Gastrocnemius medialis (tissue), 4 donors: ENCODE measurements around the gene HS2ST1. TPM values are rescaled to one million over a fixed set of nuclear protein-coding genes. Genes with fewer than 3 reads are reported as not detected.

Experiments used
- ATAC-seq, 2 donors: fragments of 150-250 bp; one replicate each; pipeline ENCODE4 v1.9.1; 2016
- DNase-seq, 2 donors: peaks; one replicate each; pipeline ENCODE4 v3.0.0-alpha.2; 2019
- H3K27ac ChIP-seq, 4 donors: fragments of 200-600 bp; sonication (generic); 1 replicate in 1 of 4; 2 replicates in 3 of 4; pipeline ENCODE4 v1.5.1; 2016 to 2018; ENCODE audit warnings: mild to moderate bottlenecking in 2 of 4, moderate library complexity in 1 of 4
- H3K27me3 ChIP-seq, 3 donors: fragments of 200-600 bp; sonication (generic) in 2 of 3; 1 replicate in 1 of 3; 2 replicates in 2 of 3; pipeline versions ENCODE4 v1.5.1 to v1.6.0; 2016 to 2019; ENCODE audit warnings: mild to moderate bottlenecking in 1 of 3, moderate library complexity in 1 of 3
- H3K36me3 ChIP-seq, 2 donors: fragments of 200-600 bp; sonication (generic) in 1 of 2; one replicate each; pipeline ENCODE4 v1.5.1; 2017 to 2018
- H3K4me1 ChIP-seq, 2 donors: fragments of 200-600 bp; sonication (generic) in 1 of 2; one replicate each; pipeline ENCODE4 v1.5.1; 2016 to 2017; ENCODE audit warnings: mild to moderate bottlenecking in 2 of 2
- H3K4me3 ChIP-seq, 4 donors: fragments of 200-600 bp; sonication (generic) in 3 of 4; 1 replicate in 1 of 4; 2 replicates in 3 of 4; pipeline ENCODE4 v1.5.1; 2016 to 2019; ENCODE audit warnings: mild to moderate bottlenecking in 2 of 4
- H3K9me3 ChIP-seq, 3 donors: fragments of 200-600 bp; sonication (generic) in 2 of 3; 1 replicate in 1 of 3; 2 replicates in 2 of 3; pipeline ENCODE4 v1.5.1; 2016 to 2019
- CTCF ChIP-seq, 5 experiments: fragments of 450-650 bp in 3 of 5; fragments of 200-600 bp in 2 of 5; sonication (generic) in 2 of 5; IDR thresholded peaks in 4 of 5; conservative IDR thresholded peaks in 1 of 5; 1 replicate in 4 of 5; 2 replicates in 1 of 5; pipeline ENCODE4 v1.5.1; 2016 to 2019; ENCODE audit warnings: antibody characterized with exemption in 5 of 5, mild to moderate bottlenecking in 3 of 5, moderate library complexity in 3 of 5
- POLR2A ChIP-seq, 2 donors: fragments of 450-650 bp; IDR thresholded peaks; one replicate each; pipeline ENCODE4 v1.6.1; 2017; ENCODE audit warnings: antibody characterized with exemption in 2 of 2, mild to moderate bottlenecking in 2 of 2, moderate library complexity in 2 of 2
- in situ Hi-C, 4 donors: fragments of 200-750 bp; cut with MboI; loops; one replicate each; pipeline versions ENCODE4 v1.15.0 to v1.8.0; 2017; ENCODE audit warnings: low sequenced_read_pairs in 4 of 4
- intact Hi-C: fragments of 100-400 bp; cut with DNase I; formaldehyde crosslinking; loops from one replicate; pipeline ENCODE4 v1.15.1; 2023; ENCODE audit warnings: low total_unique reads
- total RNA-seq, 4 donors: library from RNA; depleted of rRNA; stranded (reverse); fragments of >200 nt; gene quantifications; one replicate each; pipeline versions ENCODE4 v1.1.0 to v1.2.3, GENCODE V29; 2016

Gene HS2ST1
- total RNA-seq, 4 donors from 2014 or later: 4.1 to 8.2 (median 6.8) TPM

- no peak overlapping the region for H3K4me3 ChIP-seq
- H3K36me3 ChIP-seq: no peaks in the 10 kb centered on the region
- H3K4me1 ChIP-seq: peaks cover 5 to 14% of the 10 kb centered on the region in 2 donors
- no peaks in the 10 kb centered on the region for H3K9me3 ChIP-seq
- H3K27me3 ChIP-seq: no peaks in the 10 kb centered on the region
- H3K27ac ChIP-seq: no peak overlapping the region
- intact Hi-C loops (no loop called here), in situ Hi-C loops (no loop called here)
- DNase-seq: no peak
- no peak for ATAC-seq
- TF ChIP-seq POLR2A (IDR thresholded peaks at IDR 0.05) (no peak), CTCF (IDR thresholded peaks at IDR 0.05 in 4 of 5, conservative IDR thresholded peaks at IDR 0.05 in 1 of 5) (no peak)
Measured at GRCh38 chr1:86993269-86993985, 79.0 kb downstream of the HS2ST1 start.

GRCh38 chr1:86994061-86994460 lies 79.6 kb downstream of the HS2ST1 start:
- in situ Hi-C loops (no loop called here), intact Hi-C loops (no loop called here)
- no peak overlapping the region for H3K4me3 ChIP-seq
- no peaks in the 10 kb centered on the region for H3K36me3 ChIP-seq
- H3K27ac ChIP-seq: no peak overlapping the region
- DNase-seq (no peak), ATAC-seq (no peak)
- H3K9me3 ChIP-seq: no peaks in the 10 kb centered on the region
- H3K27me3 ChIP-seq: no peaks in the 10 kb centered on the region
- H3K4me1 ChIP-seq: peaks cover 5 to 14% of the 10 kb centered on the region in 2 donors
- no peak for TF ChIP-seq CTCF (IDR thresholded peaks at IDR 0.05 in 4 of 5, conservative IDR thresholded peaks at IDR 0.05 in 1 of 5)
- no peak for TF ChIP-seq POLR2A (IDR thresholded peaks at IDR 0.05)

GRCh38 chr1:86997538-86997937 lies 83.1 kb downstream of the HS2ST1 start:
- ATAC-seq: no peak
- no peaks in the 10 kb centered on the region for H3K9me3 ChIP-seq
- no peak for DNase-seq
- H3K4me3 ChIP-seq: no peak overlapping the region
- intact Hi-C loops (no loop called here), in situ Hi-C loops (no loop called here)
- H3K36me3 ChIP-seq: no peaks in the 10 kb centered on the region
- no peak overlapping the region for H3K27ac ChIP-seq
- TF ChIP-seq CTCF (IDR thresholded peaks at IDR 0.05 in 4 of 5, conservative IDR thresholded peaks at IDR 0.05 in 1 of 5): no peak
- no peak for TF ChIP-seq POLR2A (IDR thresholded peaks at IDR 0.05)
- peaks cover 5 to 14% of the 10 kb centered on the region in 2 donors for H3K4me1 ChIP-seq
- no peaks in the 10 kb centered on the region for H3K27me3 ChIP-seq

- no peak overlapping the region for H3K4me3 ChIP-seq
- H3K36me3 ChIP-seq: no peaks in the 10 kb centered on the region
- no peak overlapping the region for H3K27ac ChIP-seq
- H3K27me3 ChIP-seq: no peaks in the 10 kb centered on the region
- no peak for DNase-seq
- intact Hi-C loops (no loop called here), in situ Hi-C loops (no loop called here)
- H3K9me3 ChIP-seq: no peaks in the 10 kb centered on the region
- ATAC-seq: no peak
- no peak for TF ChIP-seq CTCF (IDR thresholded peaks at IDR 0.05 in 4 of 5, conservative IDR thresholded peaks at IDR 0.05 in 1 of 5)
- no peak for TF ChIP-seq POLR2A (IDR thresholded peaks at IDR 0.05)
- peaks cover 5 to 14% of the 10 kb centered on the region in 2 donors for H3K4me1 ChIP-seq
Measured at GRCh38 chr1:86998280-86998679, 83.8 kb downstream of the HS2ST1 start.

- DNase-seq (no peak), ATAC-seq (no peak)
- no peaks in the 10 kb centered on the region for H3K36me3 ChIP-seq
- peaks cover 5 to 12% of the 10 kb centered on the region in 2 donors for H3K4me1 ChIP-seq
- intact Hi-C loops: no loop called here
- H3K27me3 ChIP-seq: no peaks in the 10 kb centered on the region
- in situ Hi-C loops: no loop called here
- no peak for TF ChIP-seq POLR2A (IDR thresholded peaks at IDR 0.05)
- TF ChIP-seq CTCF (IDR thresholded peaks at IDR 0.05 in 4 of 5, conservative IDR thresholded peaks at IDR 0.05 in 1 of 5): no peak
- no peaks in the 10 kb centered on the region for H3K9me3 ChIP-seq
- no peak overlapping the region for H3K4me3 ChIP-seq
- H3K27ac ChIP-seq: no peak overlapping the region
Measured at GRCh38 chr1:86998727-86999126, 84.3 kb downstream of the HS2ST1 start.
